Stimulated activated CD4-positive, alpha-beta T cell treated with anti-CD3 and anti-CD28 coated beads, Interleukin-4, amount 100 ng/mL, for 48 hours (primary cell): ENCODE results near the gene TTN.

ENCODE experiments used
- DNase-seq, 2 donors: peaks; one replicate each; pipeline ENCODE4 v3.0.0-alpha.2; 2020; ENCODE audit warnings: low read depth in 2 of 2

The TTN gene

DNA sequence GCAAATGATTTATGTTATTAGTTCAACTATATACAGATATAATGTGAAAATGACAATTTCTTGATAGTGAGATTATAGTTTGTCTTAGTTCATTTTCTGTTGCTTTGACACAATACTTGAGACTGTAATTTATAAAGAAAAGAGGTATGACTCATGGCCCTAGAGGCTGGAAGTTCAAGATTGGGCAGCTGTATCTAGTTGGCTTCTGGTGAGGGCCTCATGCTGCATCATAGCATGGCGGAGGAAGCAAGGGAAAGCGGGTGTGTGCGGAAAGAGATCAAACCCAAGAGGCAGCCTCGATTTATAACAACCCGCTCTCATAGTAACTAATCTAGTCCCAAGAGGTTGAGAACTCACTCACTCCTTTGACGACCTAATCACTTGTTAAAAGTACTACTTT lies 315.6 kb downstream of the TTN start:
- no peak for DNase-seq

DNA sequence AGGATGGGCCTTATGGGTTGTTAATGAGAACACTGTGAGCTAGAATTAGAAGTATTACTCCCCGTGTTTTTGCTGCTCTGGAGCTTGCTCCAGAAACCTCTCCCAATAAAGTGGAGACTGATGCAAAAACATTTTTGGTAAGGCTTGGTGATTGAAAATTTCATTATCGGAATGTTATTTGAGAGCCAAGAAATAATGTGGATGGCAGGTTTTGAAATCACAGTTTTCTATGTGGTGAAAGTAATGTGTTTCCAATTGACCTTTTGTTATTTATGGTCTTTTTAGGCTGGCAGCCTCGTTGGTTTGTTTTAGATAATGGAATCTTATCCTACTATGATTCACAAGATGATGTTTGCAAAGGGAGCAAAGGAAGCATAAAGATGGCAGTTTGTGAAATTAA lies 321.9 kb downstream of the TTN start:
- DNase-seq: no peak

DNA sequence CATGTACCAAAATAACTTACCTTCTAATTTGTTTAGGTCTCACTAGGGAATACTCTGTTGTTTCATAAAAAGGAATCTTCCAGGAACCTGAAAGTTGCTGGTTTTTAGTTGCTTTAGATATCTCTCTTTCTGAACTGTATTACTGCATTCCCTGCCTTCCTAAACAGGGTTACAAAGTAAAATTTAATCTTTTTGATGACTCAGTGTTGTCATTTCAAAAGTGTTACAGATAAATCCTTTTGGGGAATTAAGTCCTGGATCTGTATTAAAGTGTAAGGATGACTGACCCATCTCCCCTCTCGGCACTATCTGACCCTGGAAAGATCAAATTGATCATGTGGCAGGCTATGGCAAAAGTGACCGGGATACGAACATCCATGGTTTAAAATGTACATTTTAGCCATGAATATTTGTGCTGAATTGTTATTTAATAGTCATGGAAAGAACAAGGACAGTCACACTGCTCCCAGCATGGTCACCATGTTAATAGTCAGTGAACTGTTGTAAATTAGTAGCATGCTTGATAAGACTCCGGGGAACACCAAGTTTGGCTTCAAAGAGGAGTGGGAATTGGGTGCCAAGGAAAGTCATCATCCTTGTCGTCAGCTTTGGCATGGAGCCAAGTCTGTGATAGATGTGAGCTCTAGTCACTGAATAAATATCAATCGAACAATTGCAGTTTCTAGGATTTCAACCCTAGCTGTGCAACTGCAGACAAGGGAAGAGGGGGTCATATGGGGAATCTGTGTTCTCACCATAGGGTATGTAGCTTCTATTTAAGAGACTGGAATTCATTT lies 322.8 kb downstream of the TTN start:
- no peak for DNase-seq

DNA sequence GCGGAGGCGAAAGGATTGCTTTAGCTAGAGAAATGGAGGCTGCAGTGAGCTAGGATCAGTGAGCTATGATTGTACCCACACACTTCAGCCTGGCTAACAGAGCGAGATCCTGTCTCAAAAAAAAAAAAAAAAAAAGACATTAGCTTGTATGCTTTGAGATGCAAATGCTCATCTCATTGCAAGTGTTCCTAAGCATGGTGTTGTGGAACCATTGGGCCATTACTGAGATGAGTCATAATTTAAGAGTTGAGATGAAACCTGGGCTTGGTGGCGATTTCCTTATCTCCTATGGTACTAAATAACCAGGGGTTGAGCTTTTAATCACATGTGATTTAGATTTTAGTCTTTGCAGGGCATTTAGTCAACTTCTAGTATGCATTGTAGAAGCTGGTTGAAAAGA lies 324.8 kb downstream of the TTN start:
- no peak for DNase-seq

DNA sequence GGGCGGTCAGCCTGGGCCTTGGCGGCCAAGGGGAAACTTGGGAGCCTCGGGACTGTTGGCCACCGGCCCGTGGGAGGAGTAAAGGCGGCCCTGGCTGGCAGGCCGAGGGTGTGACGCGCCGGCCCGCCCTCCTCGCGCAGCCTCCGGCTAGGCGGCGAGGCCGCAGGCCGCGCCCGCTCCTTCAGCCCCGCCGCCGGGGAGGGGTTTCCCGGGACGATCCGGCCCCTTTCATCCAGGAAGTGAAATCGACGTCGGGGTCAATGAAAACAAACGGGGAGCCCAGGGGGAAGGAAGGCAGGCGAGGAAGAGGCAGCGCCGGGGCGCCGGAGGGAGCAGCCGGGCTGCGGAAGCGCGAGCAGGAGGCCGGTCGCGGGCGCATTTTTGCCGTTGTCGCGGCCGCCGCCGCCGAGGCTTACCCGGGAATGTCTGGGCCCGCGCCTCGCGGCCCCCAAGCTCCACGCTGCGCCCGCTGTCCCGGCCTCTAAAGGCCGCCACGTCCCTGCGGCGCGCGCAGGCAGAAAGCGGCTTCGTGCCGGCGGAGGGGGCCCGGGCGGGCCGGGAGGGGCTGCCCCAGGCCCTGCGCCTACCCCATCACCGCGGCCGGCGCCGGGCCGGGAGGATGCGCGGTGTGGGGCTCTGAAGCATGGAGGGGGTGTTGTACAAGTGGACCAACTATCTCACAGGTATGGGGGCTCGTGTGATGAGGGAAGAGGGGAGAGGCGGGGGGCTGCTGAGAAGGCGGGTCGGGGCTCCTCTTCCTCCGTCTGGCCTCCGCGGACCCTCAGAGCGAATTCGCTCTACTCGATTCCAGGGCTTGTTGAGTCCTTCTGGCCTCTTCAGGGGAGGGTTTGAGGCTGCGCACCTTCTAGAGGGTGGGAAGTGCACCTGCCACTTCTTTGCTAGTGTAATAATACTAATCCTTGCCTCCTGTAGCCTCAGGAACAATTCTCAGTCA lies 326.7 kb downstream of the TTN start, which contains the start of gene PLEKHA3:
TSS of gene PLEKHA3 (plus strand) at position 231 of the 955 bp plus-strand sequence. CDS start at position 644, 413 bp downstream.
- DNase-seq: peak; percentile 57 to 77

DNA sequence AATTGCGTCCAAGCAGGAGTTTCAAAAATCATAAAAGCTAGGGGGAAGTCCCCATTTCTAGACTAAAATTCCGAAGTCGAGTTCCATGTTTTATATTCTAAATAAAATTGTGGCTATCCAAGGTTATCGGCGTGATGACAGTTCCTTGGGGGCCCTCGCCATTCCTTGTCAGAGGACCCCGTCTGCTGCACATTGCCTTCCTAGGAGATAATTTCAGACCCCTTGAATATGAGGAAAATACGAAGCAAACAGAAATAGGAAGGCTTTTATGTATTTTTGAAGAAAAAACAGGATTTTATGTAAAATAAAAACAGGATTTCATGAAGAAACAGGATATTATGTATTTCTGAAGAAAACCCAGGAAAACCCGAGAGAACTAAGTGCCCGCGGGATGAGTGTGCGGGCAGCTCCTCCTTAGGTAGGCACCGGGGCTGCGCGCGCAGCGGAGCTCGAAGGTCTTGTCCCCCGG lies 327.4 kb downstream of the TTN start:
- no peak for DNase-seq

DNA sequence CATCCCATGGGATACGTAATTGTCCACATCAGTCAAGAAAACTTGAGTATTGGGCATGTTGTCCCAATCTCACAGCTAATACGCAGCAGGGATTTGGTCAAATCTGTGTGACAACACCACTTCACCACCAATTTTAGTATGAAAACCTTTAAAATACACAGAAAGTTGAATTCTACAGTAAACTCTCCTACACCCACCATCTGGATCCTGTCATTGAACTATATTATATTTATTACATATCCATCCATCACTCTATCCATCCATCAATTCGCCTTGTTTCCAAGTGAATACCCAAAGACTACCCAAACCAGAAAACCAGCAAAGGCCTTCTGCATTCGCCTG lies 328.0 kb downstream of the TTN start:
- DNase-seq: no peak

DNA sequence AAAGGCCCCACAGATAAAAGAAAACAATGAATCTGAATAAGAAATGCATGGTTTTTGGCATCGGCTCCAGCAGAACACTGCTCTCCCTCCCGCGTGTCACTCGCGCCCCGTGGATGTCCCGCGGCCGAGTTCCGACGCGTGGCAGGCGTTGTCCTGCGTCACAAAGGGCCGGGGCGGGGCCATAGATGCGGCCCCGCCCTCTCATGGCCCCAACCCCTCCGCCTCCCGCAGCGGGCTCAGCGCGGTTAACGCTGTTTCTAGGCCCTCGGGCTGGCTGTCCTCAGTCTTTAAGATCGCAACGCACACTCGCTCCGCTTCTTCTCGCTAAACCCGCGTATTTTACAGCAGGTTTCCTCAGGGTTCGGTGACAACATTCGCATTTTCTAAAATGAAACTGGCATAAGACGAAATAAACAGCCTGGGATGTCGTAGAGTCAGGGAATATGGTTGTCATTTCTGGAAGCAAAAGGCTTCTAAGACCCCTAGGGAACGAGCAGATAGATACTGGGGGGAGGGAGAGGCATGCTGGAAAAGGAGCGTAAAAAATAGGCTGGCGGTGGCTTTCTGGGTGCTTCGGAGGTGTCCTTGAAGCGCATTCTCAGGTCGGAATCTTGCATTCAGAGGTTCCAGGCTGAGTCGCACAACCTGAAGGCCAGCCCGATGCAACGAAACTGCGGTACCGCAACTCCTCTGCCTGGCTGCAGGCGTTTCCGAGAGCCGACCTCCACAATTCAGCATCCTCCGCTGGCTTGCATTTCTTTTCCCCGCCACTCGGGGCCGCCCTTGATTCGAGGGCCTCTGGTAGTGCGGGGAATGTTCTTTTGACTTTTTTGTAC lies 328.6 kb downstream of the TTN start, which contains the start of gene FKBP7:
TSS of gene FKBP7 (minus strand) at position 162 of the 836 bp plus-strand sequence. CDS start at position 61, 101 bp downstream.
- peak; percentile 70 to 76 for DNase-seq

DNA sequence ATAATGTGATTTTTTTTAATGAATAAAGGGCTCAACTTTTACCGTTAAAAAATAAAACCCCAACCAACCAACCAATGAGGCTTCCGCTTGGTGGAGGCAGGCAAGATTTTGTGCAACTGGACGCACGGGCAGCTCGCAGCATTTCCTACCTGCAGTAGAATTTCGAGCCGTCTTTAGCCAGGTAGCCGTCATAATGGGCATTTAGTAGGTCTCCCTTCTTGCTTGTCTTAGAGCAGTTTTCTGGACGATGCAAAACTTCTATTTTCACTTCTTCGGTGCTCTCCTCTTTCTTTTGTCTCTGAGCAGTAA lies 329.1 kb downstream of the TTN start:
- no peak for DNase-seq

DNA sequence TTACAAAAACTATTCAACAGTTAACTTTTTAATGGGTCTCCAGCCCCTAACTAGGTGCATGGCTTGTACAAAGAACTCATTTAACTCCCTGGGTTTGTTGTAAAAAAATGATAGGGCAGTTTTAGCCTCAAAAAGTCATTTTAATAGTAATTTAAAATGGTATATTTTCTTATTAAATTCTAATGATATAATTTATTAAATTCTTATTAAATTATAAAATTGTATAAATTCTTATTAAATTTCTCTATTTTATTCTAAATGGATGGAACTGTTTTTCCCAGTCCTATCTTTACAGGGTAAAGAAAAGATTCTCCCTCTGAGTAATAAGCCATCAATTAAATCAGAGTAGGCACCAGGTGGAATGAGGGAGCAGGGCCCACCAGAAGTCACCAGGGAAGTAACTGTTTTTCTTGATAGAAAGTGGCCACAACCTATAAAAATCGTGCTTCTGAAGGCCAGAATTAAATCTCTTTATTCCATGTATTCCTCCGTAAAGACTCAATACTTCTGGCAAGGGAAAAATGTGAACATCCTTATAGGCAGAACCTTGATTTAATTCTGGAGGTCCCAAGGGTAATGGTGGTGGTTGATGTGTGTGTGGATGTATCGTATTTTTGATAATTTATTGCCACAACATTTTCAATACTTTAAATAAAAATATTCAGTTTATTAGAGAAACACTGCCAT lies 329.6 kb downstream of the TTN start:
- DNase-seq: no peak

DNA sequence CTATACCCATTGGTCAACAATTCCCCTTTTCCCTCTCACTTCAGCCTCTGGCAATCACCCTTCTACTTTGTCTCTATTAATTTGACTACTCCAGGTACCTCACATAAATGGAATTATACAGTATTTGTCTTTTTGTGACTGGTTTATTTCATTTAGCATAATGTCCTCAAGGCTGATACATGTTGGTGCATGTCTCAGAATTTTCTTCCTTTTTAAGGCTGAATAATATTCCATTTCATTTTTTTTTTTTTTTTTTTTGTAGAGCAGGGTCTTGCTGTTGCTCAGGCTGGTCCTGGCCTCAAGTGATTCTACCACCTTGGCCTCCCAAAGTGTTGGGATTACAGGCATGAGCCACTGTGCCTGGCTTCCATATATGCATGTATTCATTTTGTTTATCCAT lies 330.7 kb downstream of the TTN start:
- DNase-seq: no peak
